T-helper 9 cell (primary cell): ENCODE measurements around the gene VAV3.
"Not testable (repeated sequence)": the region's sequence is repeated elsewhere in the genome, so short reads cannot be mapped to it uniquely, and the experiment has no call there.

Experiments
- DNase-seq: peaks from one replicate; pipeline ENCODE4 v3.0.0-alpha.2; 2020

The VAV3 gene

GRCh38 chr1:107879927-107880326, 85.1 kb downstream of the VAV3 start:
- no peak for DNase-seq

- DNase-seq: no peak
Observed at GRCh38 chr1:107879346-107879745, 85.6 kb downstream of the VAV3 start.

DNA sequence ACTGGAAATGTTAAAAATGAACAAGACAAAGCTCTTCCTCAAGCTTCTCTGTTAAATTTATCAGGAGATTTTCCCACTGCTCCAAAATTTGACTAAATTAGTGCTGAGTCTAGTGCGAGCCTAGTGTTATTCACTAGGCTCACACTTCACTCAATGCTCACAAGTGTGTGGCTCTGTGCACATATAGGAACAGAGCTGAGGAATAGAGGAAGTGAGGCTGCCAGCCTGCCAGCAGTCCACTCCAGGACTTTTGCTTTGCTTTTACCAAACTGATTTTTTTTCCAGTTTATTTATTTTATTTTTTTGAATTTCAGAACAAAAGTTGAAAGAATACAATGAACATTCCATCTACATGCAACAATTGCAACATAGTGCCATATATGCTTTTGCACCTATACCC, 87.2 kb downstream of the VAV3 start:
- DNase-seq: no peak

GRCh38 chr1:107877092-107877491, 87.9 kb downstream of the VAV3 start:
- no peak for DNase-seq

GRCh38 chr1:107875689-107876088, 89.3 kb downstream of the VAV3 start:
- DNase-seq: no peak

DNA sequence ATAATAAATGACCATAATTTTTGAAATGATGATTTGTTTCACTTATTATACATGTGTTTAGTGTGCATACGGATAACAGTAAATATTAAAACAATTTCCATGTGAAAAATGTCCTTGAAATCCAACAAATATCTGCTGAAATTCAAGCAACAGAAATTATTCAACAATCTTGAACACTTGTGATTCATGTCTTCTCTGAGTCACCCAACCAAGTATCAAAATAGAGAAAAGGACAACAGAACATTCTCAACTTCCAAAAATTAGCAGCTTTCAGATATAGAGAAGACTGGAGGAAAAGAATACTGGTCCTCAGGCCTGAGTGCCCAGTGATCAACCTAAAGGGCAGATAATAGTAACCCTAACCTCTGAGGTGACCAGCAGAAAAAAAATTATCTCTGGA, 90.8 kb downstream of the VAV3 start:
- no peak for DNase-seq

DNA sequence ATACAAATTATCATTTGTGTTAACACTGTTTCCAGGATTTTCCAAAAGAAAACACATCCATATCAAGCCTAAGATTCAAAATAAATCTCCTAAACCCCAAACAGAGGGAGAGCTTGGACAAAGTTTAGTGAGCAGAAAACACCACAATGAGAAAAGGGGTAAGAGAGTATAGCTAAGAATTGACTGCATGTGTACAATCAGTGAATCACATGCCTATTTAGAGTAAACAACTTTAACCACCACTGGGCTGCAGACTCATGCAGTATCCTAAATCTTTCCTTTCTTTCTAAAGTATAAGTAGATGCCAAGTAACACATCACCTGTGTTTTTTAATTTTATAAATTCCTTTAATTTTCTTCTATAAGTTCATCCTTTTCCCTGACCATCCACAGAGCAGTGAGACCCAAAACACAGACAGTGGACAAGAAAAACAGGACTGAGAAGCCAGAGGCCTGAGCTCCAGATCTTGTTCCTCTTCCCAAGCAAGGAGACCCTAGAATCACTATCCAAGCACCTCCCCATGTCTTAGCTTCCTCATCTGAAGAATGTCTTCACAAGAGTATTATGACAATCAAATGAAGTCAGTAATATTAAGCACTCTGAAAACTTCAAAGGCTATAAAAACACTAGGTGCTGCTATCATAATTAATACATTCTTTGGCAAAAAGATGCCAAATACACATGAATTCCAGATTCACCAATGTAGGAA, 93.1 kb downstream of the VAV3 start:
- DNase-seq: no peak

DNA sequence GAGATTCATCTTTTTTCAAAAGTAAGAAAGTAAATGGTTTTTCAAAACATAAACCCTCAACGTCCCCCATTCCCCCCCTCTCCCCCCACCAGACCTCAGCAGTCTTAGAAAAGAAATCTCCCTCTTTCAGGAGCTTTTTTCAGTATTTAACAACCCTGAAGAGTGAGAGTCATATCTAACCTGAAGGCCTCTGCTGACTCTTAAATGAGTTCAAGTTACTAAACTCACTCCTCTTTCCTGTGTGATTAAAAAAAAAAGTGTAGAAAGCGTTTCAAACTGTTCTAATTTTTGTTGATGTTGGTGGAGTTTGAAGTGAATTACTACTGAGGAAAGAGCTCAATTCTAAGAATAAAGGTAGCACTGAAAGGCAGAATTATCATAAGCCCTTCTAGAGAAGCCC, 93.7 kb downstream of the VAV3 start:
- DNase-seq: no peak

DNA sequence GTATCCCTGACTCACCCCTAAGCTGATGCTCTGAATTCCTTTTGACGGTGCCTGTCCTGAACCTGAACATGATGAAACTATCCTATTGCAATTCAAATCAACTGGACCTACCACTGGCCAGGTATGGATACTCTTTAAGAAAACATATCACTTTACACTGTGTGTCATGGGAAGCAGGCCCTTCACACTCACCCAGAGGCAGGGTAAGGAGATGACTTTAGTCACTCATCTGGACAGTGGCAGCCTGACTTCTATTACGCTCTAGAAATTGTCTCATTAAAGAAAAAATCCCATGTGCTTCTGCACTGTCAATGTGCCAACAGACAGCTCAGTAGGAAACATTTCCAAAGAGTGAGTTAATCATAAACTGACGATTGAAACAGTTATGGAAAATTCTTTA, 94.3 kb downstream of the VAV3 start:
- no peak for DNase-seq

- DNase-seq: no peak
Observed at GRCh38 chr1:107867897-107868296, 97.1 kb downstream of the VAV3 start.

- DNase-seq: no peak
Observed at GRCh38 chr1:107867422-107867821, 97.6 kb downstream of the VAV3 start.

- no peak for DNase-seq
Observed at GRCh38 chr1:107866870-107867269, 98.1 kb downstream of the VAV3 start.

DNA sequence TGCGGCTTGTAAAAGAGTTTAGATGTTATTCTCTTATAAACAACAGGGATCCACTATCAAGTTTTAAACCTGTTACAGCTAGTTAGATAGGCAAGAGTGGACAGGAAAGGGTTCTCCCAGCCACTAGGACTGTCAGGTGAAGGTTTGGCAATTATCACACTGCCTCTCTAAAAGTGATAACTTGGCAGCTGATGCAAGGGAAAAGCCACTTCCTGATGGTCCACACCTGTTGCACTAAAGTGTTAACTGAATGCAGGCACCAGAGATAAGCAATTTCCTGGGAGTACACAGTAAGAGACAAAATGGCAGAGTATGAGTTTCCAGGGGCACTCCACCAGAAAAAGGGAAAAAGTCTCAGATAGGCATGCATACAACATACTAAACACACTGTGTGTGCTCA, 99.4 kb downstream of the VAV3 start:
- DNase-seq: no peak

DNA sequence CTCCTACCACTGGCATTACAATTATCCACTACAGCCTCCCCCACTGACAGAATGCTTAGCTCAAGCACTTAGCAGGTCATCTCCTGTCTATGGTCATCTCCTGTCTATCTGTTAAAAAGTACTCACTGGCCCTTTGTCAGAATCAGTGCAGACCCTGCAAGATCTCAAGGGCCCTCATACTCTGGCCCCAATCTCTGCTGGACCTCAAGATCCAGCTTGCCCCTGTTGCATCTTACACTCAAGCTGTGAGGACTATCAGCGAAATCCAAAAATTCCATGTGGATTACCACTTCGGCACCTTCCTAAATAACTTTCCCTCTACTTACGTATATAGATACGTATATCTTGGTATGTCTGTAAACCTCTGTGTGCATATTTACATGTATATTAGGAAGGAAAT, 101.6 kb downstream of the VAV3 start:
- DNase-seq: no peak

DNA sequence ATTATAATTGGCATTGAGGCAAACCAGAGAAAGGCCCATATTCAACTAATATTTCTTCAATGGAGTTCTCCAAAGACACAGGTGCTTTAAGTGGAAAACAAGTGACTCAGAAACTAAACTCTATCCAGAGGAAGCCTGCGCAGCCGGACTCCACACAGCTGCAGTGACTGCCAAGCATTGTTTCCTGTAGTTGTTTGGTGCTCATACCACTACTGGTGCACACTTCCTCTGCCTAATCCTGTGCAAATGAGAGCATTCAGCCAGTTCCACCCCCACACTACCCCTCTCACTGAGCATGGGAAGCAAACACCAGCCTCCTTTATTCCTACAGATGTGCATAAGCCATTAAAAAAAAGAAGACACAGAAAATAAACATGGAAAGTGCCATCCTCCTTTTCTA, 102.9 kb downstream of the VAV3 start:
- no peak for DNase-seq

DNA sequence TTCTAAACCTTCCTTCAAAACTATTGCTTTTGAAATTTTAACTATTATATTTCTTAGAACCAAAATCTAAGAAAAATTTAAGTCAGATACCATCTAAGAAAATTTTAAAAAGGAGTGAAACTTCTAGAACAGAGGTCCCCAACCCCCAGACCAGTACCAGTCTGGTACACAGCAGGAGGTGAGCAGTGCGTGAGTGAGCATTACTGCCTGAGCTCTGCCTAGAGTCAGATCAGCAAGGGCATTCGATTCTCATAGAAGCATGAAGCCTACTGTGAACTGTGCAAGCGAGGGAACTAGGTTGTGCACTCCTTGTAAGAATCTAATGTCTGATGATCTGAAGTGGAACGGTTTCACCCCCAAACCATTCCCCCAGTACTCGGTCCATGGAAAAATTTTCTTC, 106.7 kb downstream of the VAV3 start:
- DNase-seq: no peak

- DNase-seq: no peak
Observed at GRCh38 chr1:107851418-107851817, 113.6 kb downstream of the VAV3 start.

GRCh38 chr1:107844541-107845194, 120.3 kb downstream of the VAV3 start:
- DNase-seq: not testable (repeated sequence)

- DNase-seq: no peak
Observed at GRCh38 chr1:107843989-107844388, 121.0 kb downstream of the VAV3 start.

GRCh38 chr1:107842241-107842640, 122.7 kb downstream of the VAV3 start:
- no peak for DNase-seq

DNA sequence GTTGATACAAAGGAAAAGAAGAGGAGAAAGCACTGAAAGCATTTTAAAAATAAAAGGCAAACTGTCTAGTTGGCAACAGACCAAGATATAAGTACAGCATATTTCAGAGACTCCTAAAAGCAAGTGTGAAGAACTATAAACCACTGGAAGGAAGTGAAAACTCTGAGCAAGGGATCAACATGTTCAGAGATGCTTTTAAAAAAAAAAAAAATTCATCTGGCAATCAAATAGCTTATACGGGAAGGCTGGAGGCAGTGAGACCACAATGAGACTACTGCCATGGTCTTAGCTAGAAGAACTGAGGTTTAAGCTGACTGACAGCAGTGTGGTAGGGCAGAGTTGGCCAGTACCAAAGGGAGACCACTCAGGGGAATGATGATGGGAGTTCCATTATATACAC, 124.3 kb downstream of the VAV3 start:
- no peak for DNase-seq

GRCh38 chr1:107838056-107838455, 126.9 kb downstream of the VAV3 start:
- no peak for DNase-seq

DNA sequence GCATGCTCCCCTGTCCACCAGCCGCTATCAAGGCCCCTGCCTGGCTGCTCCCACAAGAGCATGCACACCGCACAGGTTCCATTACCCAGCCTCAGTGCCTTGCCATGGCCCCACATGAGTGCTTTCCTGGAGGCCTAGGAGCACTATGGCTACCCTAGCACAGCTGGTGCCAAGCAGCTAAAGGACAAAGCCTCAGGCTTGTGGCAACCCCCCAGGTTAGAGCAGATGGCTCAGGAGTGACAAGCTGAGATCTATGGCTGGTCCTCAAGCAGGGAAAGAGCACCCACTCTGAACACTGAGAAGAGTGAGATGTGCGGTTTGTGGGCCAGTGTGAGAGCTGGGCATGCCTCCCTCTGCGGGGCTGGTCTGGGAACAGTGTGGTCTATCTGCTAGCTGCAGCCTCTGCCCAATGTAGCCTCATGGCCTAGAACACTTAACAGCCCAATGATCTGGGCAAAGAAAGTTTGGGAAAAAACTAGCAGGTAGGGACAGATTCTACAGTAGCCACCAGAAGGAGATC, 129.8 kb downstream of the VAV3 start:
- no peak for DNase-seq

GRCh38 chr1:107833061-107833460, 131.9 kb downstream of the VAV3 start:
- DNase-seq: no peak

DNA sequence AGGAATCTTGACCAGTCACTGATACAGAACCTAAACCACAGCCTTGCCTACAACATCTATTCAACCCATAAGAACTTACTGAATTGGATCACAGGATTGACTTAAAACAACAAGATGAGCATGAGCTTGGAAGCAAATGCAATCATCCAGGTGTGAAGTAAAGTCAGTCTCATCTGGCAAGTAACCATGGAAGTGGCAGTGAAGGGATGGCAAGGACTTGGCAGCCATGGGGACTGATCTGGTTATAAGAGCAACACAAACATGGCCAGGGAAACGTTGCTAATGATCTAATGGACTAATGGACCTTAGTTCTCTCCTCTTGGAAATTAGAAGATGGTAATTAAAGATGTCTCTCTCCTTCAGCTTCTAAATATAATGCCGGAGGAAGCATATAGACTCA, 133.1 kb downstream of the VAV3 start:
- no peak for DNase-seq
